LHCN-M2 (cell line): ENCODE measurements around the gene SYN1. TPM values are rescaled to one million over a fixed set of nuclear protein-coding genes. Genes with fewer than 3 reads are reported as not detected.

Experiments used
- DNase-seq: peaks from one replicate; pipeline ENCODE4 v3.0.0-alpha.2; 2012; ENCODE audit warnings: low read depth
- total RNA-seq: library from RNA; depleted of rRNA; stranded (reverse); fragments of >200 nt; gene quantifications from 2 replicates; pipeline ENCODE4 v1.2.3, GENCODE V29; 2014

The SYN1 gene
- total RNA-seq, 1 experiment from 2014 or later = 0.17 TPM

DNA sequence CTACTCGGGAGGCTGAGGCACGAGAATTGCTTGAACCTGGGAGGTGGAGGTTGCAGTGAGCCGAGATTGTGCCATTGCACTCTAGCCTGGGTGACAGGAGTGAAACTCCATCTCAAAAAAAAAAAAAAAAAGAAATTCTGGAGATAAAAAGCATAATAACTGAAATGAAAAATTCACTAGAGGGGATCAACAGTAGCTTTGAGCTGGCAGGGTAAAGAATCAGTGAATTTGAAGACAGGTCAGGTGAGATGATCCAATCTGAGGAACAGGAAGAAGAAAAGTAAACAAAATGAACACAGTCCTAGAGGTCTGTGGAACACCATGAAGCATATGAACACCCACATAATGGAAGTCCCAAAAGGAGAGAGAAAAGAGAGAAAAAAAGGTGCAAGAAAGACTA lies 22.4 kb downstream of the SYN1 start:
- DNase-seq = no peak

DNA sequence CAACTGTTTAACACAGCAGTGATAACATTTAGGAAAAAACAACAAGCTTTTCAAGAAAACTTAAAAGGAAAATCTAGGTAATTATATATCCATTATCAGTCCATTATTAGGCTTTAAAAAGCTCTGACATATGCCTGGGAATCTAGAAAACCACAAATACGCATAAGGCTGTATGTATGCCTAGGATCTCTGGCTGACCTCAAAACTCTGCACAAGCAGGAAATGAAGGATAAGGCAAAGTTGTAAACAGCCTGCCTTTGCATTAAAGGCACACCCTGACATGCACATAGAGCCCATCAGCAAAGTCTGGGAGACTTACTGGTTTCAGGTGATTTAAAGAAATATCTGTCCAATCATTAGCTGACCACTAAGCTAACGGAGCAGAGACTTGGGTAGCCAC lies 23.4 kb downstream of the SYN1 start:
- no peak for DNase-seq

- no peak for DNase-seq
Observed at GRCh38 chrX:47595716-47596251, 23.9 kb downstream of the SYN1 start.

DNA sequence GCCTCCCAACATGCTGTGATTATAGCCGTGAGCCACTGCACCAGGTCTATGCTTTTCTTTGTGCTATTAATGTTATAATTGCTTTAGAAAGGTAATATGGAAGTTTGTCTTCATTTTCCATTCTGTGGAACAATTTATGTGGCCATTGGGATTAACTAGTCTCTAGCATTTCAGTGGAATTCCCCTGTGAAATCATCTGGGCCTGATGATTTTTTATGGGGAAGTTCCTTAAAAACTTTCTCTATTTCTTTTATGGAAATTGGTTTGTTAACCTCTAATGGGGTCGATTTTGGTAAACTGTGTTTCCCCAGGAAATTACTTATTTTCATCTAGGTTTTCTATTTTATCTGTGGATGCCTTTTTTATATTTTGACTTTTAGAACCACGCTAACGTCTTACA lies 26.1 kb downstream of the SYN1 start:
- DNase-seq = no peak

GRCh38 chrX:47590984-47591383 lies 28.7 kb downstream of the SYN1 start:
- DNase-seq = no peak

GRCh38 chrX:47587906-47588735 lies 31.5 kb downstream of the SYN1 start:
- DNase-seq = no peak

DNA sequence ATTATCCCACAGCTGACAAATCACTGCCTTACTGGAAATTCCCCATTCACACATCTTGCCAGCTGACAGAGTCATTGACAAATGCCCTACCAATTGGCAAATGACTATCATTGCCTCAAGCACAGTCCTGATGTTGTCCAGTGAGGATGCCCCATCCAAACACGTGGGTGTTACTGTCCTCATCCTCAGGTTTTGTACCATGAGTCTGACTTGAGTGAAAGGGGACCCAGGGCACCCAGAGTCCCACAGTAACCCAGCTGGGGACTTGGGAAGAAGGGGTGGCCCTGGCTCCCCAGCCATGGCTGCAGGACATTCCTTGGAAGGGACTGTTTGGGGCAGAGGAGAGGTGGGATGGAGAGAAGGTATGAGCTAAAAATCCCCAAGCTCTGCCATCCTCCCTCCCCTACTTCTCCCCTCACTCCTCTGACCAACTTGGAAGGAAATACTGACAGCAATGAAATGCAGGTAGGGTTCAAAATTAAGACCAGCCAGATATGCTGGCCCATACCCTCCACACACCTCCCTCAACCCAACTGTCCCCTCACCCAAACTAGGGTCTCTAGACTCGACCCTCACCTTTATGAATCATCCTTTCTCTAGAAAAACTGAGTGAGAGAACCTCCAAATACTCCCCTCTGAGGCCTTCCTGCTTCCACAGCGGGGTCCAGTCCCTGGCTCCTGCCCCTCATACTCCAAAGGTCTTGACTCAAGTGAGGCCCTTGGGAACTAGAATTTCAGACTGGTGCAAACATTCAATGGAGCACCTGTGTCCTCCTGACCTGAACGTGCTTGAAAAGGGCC lies 32.4 kb downstream of the SYN1 start:
- DNase-seq = no peak

DNA sequence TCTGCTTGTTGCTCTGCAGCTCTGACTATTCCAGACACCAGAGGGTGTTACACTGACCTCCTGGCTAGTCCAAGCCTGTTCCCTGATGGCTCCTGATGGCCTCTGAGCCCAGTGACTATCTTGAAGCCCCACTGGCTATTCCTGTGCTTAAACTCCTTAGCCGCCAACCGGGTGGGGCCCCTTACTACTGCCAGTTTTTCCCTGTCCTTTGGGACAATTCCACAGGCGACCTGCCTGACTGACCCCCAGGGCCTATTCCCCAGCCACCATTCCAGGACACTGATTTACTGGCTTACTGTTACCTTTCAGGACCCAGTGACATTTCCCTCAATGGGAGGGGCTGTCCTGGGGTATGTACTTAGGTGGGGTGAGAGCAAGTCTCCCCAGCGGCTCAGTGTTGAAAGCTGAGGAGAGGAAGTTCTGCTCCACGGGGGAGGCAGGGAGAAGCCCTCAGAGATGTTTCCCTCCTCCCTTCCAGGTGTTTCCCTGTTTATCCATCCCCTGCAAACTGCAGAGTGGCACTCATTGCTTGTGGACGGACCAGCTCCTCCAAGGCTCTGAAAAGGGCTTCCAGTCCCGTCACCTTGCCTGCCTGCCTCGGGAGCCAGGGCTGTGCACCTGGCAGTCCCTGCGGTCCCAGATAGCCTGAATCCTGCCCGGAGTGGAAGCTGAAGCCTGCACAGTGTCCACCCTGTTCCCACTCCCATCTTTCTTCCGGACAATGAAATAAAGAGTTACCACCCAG lies 33.4 kb downstream of the SYN1 start:
- DNase-seq = no peak

DNA sequence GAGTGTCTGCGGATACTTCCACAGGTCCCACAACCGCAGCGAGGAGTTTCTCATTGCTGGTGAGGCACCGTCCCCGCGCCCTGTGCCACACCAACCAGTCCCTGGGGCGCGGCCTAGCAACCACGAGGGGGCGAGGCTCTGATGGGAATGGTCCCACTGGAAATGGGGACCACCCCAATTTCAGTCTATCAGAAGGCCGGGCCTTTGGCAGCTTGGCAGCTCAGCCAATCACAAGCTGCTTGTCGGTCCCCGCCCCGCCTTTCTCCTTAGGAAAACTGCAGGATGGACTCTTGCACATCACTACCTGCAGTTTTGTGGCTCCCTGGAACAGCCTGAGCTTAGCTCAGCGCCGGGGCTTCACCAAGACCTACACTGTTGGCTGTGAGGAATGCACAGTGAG lies 34.4 kb downstream of the SYN1 start:
- DNase-seq = no peak

DNA sequence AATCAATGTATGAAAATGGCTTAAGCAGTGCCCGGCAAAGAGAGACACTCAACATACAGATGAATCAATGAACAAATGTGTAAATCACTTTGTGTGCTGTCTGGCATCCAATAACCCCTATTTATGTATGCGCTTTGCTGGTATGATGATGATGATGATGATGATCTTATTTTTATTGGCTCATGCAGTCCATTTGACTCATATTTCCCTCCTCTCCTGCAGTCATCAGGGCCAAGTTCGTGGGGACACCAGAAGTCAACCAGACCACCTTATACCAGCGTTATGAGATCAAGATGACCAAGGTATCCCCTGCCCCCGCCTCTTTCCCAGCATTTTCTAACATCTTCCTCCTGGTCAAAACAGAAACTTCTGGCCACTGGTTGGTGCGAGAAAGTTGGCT lies 34.9 kb downstream of the SYN1 start:
- no peak for DNase-seq

DNA sequence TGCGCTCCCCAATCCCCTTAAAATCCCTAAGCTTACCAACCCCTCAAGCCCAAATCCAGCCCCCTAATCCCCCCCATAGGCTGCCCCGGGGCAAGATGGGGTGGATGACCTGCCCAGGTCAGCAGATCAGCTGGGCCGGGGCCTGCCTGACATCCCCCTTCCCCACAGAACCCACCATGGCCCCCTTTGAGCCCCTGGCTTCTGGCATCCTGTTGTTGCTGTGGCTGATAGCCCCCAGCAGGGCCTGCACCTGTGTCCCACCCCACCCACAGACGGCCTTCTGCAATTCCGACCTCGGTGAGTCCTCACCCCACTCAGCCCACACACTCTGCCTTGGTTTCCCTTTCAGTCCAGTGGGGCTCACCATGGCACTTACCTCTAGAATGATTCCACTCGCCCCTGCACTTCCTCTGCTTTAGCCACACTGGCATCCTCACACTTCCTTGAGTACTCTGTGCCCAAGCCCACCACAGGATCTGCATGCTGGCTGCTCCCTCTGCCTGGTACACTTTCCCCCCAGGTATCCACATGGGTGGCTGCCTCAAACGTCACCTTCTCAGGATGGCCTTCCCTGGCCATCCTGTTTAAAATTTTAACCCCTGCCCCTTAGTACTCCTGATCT lies 36.3 kb downstream of the SYN1 start:
- DNase-seq = no peak

DNA sequence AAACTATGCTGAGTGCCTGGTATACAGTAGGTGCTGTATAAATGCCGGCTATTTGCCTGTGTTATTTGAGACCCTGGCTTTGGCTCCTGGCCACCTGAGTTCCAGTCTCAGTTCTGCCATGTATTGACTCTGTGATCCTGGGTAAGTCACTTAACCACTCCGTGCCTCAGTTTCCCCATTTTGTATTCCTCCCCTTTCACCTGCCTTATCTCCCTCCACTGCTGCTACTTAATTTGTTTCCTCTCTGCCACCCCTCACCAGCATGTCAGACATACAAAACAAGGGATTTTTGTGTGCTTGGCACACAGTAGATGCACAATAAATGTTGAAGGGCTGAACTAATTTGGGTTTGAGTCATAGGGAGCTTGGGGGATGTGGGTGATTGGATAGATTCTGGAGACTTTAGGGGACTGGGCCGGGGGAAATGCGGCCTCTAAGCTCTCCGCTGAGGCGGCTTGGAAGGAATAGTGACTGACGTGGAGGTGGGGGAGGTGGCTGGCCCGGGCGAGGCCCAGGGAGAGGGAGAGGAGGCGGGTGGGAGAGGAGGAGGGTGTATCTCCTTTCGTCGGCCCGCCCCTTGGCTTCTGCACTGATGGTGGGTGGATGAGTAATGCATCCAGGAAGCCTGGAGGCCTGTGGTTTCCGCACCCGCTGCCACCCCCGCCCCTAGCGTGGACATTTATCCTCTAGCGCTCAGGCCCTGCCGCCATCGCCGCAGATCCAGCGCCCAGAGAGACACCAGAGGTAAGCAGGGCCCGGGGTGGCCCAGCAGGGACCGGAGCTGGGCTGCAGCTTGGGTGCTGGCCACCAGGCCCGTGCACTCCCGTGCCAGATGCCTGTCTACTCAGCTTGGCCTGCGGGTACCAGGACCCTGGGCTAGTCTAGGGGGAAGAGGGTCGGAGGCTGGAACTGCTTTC lies 37.7 kb downstream of the SYN1 start, which contains the start of gene TIMP1:
TIMP1 (plus strand) TSS at position 706 of the 917 bp plus-strand sequence. CDS start 980 bp downstream, outside the sequence.
- peak; percentile 87 for DNase-seq

- DNase-seq = no peak
Observed at GRCh38 chrX:47579537-47579936, 40.1 kb downstream of the SYN1 start.

- DNase-seq = no peak
Observed at GRCh38 chrX:47578692-47579091, 41.0 kb downstream of the SYN1 start.

DNA sequence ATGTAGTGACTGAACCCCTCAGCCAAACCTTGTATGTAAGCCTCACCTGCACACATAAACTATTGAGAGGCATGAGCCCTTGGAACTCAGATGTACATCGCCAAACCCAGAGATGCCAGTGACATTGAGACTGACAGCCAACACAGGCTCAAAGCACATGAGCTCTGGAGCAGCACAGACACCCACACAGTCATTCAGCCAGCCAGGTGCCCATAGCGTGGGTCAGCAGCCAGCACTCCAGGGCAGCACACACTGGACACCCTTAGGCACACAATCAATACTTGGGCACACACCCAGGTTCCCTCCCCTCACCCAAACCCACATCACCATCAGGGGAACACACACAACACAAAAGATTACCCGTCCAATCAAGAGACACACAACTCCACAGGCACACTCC lies 41.8 kb downstream of the SYN1 start:
- no peak for DNase-seq

- DNase-seq = peak; percentile 29
Observed at GRCh38 chrX:47577424-47577823, 42.2 kb downstream of the SYN1 start.

DNA sequence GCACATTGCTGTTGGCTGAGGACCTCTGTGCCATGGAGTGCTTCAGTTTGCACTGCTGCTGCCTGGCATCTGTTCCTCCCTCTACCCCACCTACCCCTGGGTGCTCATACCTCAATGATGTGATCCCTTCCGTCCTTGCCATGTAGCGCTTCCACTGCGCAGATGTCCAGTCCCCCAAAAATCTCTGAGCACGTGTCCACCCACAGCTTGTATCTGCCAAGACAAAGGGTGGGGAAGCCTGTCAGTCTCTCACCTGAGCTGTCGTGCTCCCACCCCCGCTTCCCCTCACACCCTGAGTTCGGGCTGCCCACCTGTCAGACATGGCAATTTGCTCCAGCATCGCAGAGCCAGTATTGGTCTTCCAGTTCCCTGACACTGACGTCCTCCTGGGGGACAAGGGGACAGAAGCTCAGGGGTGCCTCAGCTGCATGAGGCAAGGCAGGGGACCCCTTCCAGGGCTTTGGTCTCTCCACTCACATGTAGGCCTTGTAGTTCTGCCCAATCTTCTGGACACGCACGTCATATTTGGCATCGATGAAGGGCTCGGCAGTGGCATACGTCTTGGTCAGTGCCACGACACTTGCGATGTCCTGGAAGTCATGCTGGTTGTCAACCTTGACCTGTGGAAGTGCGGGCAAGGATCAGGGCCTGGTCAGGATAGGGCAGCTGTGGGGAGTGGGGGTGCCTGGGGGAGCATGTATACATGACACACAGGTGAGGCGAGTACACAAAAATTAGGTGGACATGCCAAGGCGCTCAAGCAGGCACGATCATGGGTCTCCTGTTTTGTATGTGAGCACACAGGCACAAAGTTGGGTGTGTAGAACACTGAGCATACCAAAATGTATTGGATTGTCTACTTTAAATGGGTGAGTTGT lies 43.4 kb downstream of the SYN1 start:
- no peak for DNase-seq

DNA sequence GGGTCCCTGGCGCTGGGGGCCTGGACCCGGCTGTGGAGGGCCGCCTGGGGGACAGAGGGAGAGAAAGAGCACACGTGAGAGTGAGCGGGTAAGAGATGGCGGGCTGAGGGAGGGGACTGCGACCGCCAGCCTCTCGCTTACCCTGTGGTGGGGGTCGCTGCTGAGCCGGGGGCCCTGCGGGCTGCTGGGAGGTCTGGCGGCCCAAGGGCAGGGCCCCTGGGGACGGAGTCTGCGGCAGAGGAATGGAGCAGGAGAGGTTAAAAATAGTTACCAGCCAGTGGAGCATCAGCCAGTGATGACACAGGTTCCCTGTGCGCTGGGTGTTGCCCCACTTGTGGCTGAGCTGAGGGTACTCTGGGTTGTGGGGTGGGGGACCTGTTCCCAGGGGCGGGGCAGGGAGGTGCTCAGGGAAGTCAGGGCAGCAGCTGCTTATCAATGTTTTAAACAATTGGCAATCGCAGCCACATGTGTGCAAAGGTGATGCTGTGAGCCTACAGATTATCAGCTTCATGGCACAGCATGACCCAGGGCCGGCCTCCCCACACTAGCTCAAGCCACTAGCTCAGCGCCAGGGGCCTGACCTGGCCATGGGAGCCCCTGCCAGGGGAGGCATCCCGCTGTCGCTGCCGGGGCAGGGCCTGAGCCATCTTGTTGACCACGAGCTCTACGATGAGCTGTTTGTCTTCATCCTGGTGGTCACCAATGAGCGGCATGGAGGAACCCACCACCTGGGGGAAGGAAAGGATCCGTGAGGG lies 44.9 kb downstream of the SYN1 start:
- no peak for DNase-seq
